Measurements from ENCODE around the gene ZFAND3.

Gene ZFAND3

GRCh38 chr6:38030380-38030779, 210.9 kb downstream of the ZFAND3 start:
- no peaks in the 10 kb centered on the region for H4K20me1 ChIP-seq (ENCODE audit: insufficient read depth, low read length)
- no peaks in the 10 kb centered on the region for H3K27me3 ChIP-seq (replicated peaks; ENCODE audit: insufficient read depth, low read length)
- no peak for DNase-seq
- H3K27ac ChIP-seq (ENCODE audit: low read length): no peak overlapping the region
- no peaks in the 10 kb centered on the region for H3K9me2 ChIP-seq (replicated peaks; ENCODE audit: insufficient read depth, low read length)
- H3F3A ChIP-seq (ENCODE audit: insufficient read depth, low read length): no peaks in the 10 kb centered on the region
- peaks cover 13% of the 10 kb centered on the region; the same call in 1 of the 2 replicates for H3K79me2 ChIP-seq (ENCODE audit: low read length)
- H3K4me3 ChIP-seq (ENCODE audit: low read length): no peak overlapping the region
- no peak overlapping the region for H3K4me2 ChIP-seq (ENCODE audit: low read depth, low read length)
- H3K9me3 ChIP-seq (replicated peaks; ENCODE audit: insufficient read depth, low read length): no peaks in the 10 kb centered on the region
- TF ChIP-seq EZH2 (optimal IDR thresholded peaks at IDR 0.05; ENCODE audit: low read depth, low read length) (no peak), EZH2phosphoT487 (IDR thresholded peaks at IDR 0.05; ENCODE audit: low read length) (no peak), CTCF (IDR thresholded peaks at IDR 0.05; ENCODE audit: low read length) (no peak)
- 0 out of 2 replicates have a peak, but pooled peaks cover 3% of the 10 kb centered on the region for H3K4me1 ChIP-seq (ENCODE audit: low read length)
- no peaks in the 10 kb centered on the region for H3K36me3 ChIP-seq (replicated peaks; ENCODE audit: insufficient read depth, low read length)
- no peak overlapping the region for H2AFZ ChIP-seq (ENCODE audit: low read length)
- no peak overlapping the region for H3K9ac ChIP-seq (ENCODE audit: low read length)

DNA sequence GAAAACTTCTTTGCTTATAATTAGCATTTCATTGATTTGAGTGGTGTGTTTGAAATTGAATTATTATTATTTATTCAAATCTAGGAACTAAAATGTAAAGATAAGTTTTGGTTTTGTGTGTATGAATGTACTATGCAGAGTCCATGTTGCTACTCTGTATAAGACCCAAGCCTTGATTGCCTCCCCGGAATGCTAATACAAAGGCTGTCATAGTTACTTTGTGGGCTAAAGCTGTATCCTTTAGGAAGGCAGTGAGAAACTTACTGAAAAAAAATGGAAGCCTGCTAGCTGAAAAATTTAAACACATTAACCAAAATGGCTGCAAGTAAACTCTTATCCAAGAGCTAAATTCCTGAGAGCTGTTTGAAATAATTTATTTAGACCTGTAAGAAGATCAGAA, 213.3 kb downstream of the ZFAND3 start:
- Histone ChIP-seq H3K27ac (ENCODE audit: low read length) (no peak overlapping the region), H3F3A (ENCODE audit: insufficient read depth, low read length) (no peaks in the 10 kb centered on the region), H3K27me3 (replicated peaks; ENCODE audit: insufficient read depth, low read length) (no peaks in the 10 kb centered on the region), H3K9me3 (replicated peaks; ENCODE audit: insufficient read depth, low read length) (no peaks in the 10 kb centered on the region), H2AFZ (ENCODE audit: low read length) (no peak overlapping the region), H3K4me3 (ENCODE audit: low read length) (no peak overlapping the region), H3K4me2 (ENCODE audit: low read depth, low read length) (no peak overlapping the region), H3K36me3 (replicated peaks; ENCODE audit: insufficient read depth, low read length) (no peaks in the 10 kb centered on the region), H3K79me2 (ENCODE audit: low read length) (peaks cover 14% of the 10 kb centered on the region; the same call in 1 of the 2 replicates), H3K9ac (ENCODE audit: low read length) (no peak overlapping the region), H4K20me1 (ENCODE audit: insufficient read depth, low read length) (no peaks in the 10 kb centered on the region), H3K4me1 (ENCODE audit: low read length) (0 out of 2 replicates have a peak, but pooled peaks cover 3% of the 10 kb centered on the region), H3K9me2 (replicated peaks; ENCODE audit: insufficient read depth, low read length) (no peaks in the 10 kb centered on the region)
- no peak for TF ChIP-seq EZH2 (optimal IDR thresholded peaks at IDR 0.05; ENCODE audit: low read depth, low read length)
- no peak for TF ChIP-seq EZH2phosphoT487 (IDR thresholded peaks at IDR 0.05; ENCODE audit: low read length)
- no peak for TF ChIP-seq CTCF (IDR thresholded peaks at IDR 0.05; ENCODE audit: low read length)
- no peak for DNase-seq

DNA sequence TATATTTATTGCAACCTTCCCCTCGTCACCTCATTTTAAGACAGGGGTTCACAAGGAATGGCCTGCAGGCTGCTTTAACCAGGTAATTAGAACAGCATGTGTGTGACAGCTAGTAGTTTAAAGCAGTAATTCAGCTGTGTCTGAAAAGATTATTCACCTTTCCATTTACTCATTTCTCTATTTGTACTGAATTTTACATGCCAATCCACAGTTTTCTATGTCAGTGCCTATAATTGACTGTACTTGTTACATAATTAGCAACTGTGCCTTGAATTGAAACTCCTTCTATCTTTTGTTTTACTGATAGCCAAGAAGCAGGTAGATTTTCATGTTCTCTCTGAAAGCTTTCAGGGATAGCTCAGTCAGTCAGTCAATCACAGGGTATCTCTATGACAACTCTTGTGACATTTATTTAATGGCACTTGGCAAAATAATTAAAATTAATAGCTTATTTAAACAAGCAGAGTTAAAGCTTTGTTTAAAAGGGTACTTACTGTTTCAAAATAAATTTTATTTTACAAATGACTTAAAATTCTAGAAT, 214.0 kb downstream of the ZFAND3 start:
- Histone ChIP-seq H3K9me2 (replicated peaks; ENCODE audit: insufficient read depth, low read length) (no peaks in the 10 kb centered on the region), H4K20me1 (ENCODE audit: insufficient read depth, low read length) (no peaks in the 10 kb centered on the region), H3K4me2 (ENCODE audit: low read depth, low read length) (no peak overlapping the region), H3K36me3 (replicated peaks; ENCODE audit: insufficient read depth, low read length) (no peaks in the 10 kb centered on the region), H3K27ac (ENCODE audit: low read length) (no peak overlapping the region), H3F3A (ENCODE audit: insufficient read depth, low read length) (no peaks in the 10 kb centered on the region), H3K27me3 (replicated peaks; ENCODE audit: insufficient read depth, low read length) (no peaks in the 10 kb centered on the region), H3K9me3 (replicated peaks; ENCODE audit: insufficient read depth, low read length) (no peaks in the 10 kb centered on the region), H3K4me3 (ENCODE audit: low read length) (no peak overlapping the region), H3K9ac (ENCODE audit: low read length) (no peak overlapping the region), H3K4me1 (ENCODE audit: low read length) (0 out of 2 replicates have a peak, but pooled peaks cover 3% of the 10 kb centered on the region), H3K79me2 (ENCODE audit: low read length) (peaks cover 11% of the 10 kb centered on the region; the same call in 1 of the 2 replicates), H2AFZ (ENCODE audit: low read length) (no peak overlapping the region)
- no peak for TF ChIP-seq EZH2phosphoT487 (IDR thresholded peaks at IDR 0.05; ENCODE audit: low read length)
- TF ChIP-seq EZH2 (optimal IDR thresholded peaks at IDR 0.05; ENCODE audit: low read depth, low read length): no peak
- no peak for TF ChIP-seq CTCF (IDR thresholded peaks at IDR 0.05; ENCODE audit: low read length)
- DNase-seq: no peak
